SU-DHL-6 (cell line): ENCODE measurements around the gene PARD6G.
A peak's percentile ranks its signal among the peaks of the same experiment; 100 is the strongest.

Source experiments
- H2AFZ ChIP-seq: fragments of 200-600 bp; sonication (generic); 2 replicates; pipeline ENCODE4 v1.6.1; 2014; ENCODE audit warnings: low read depth, mild to moderate bottlenecking, moderate library complexity, mixed read lengths, antibody characterized with exemption, low read length; ENCODE audit not compliant: severe bottlenecking
- H3F3A ChIP-seq: fragments of 200-600 bp; shearing (Covaris generic); 2 replicates; pipeline ENCODE4 v1.6.0; 2016; ENCODE audit warnings: antibody characterized with exemption, mild to moderate bottlenecking; ENCODE audit not compliant: insufficient read depth
- H3K27ac ChIP-seq: fragments of 200-600 bp; sonication (generic); 2 replicates; pipeline ENCODE4 v1.5.1; 2016; ENCODE audit warnings: low read depth, mild to moderate bottlenecking, low read length, moderate library complexity, mixed read lengths
- H3K27me3 ChIP-seq: fragments of 200-600 bp; sonication (generic), shearing (Covaris generic); 2 replicates; pipeline ENCODE4 v1.6.0; 2014; ENCODE audit warnings: mild to moderate bottlenecking, low read length
- H3K36me3 ChIP-seq: fragments of 200-600 bp; sonication (generic); 2 replicates; pipeline ENCODE4 v1.6.1; 2014; ENCODE audit warnings: mild to moderate bottlenecking, low read length, mixed read lengths
- H3K4me2 ChIP-seq: fragments of 300-600, 200-600 bp; shearing (Covaris generic), sonication (generic); 2 replicates; pipeline ENCODE4 v1.6.0; 2014; ENCODE audit warnings: low read length, low read depth, mild to moderate bottlenecking; ENCODE audit not compliant: poor library complexity, severe bottlenecking
- H3K4me3 ChIP-seq: fragments of 200-600 bp; sonication (generic); 2 replicates; pipeline ENCODE4 v1.5.1; 2014; ENCODE audit warnings: antibody characterized with exemption, low read length, mild to moderate bottlenecking, mixed read lengths; ENCODE audit not compliant: insufficient read depth, poor library complexity, severe bottlenecking
- H3K79me2 ChIP-seq: fragments of 200-600 bp; sonication (generic); 2 replicates; pipeline ENCODE4 v1.6.1; 2014; ENCODE audit warnings: mild to moderate bottlenecking, low read length, moderate library complexity; ENCODE audit not compliant: insufficient read depth
- H3K9ac ChIP-seq: fragments of 200-600 bp; sonication (generic); 2 replicates; pipeline ENCODE4 v1.7.0; 2014; ENCODE audit warnings: mild to moderate bottlenecking, low read length
- H3K9me2 ChIP-seq: fragments of 200-600 bp; sonication (generic); replicated peaks from 2 replicates; pipeline ENCODE4 v1.6.1; 2014; ENCODE audit warnings: low read length; ENCODE audit not compliant: insufficient read depth
- H3K9me3 ChIP-seq: fragments of 200-600 bp; sonication (generic); 2 replicates; pipeline ENCODE4 v1.6.1; 2014; ENCODE audit warnings: low read length, mixed read lengths; ENCODE audit not compliant: insufficient read depth
- H4K20me1 ChIP-seq: fragments of 200-600 bp; sonication (generic); 2 replicates; pipeline ENCODE4 v1.6.1; 2014; ENCODE audit warnings: low read depth, mild to moderate bottlenecking, antibody characterized with exemption, low read length, moderate library complexity, mixed read lengths
- CTCF ChIP-seq: fragments of 200-600 bp; sonication (generic); IDR thresholded peaks from one replicate; pipeline ENCODE4 v1.5.1; 2017; ENCODE audit warnings: antibody characterized with exemption, mild to moderate bottlenecking, low read length, moderate library complexity; ENCODE audit not compliant: insufficient read depth, poor library complexity, severe bottlenecking
- EZH2phosphoT487 ChIP-seq: fragments of 200-600 bp; sonication (generic), shearing (Covaris generic); conservative IDR thresholded peaks from 2 replicates; pipeline ENCODE4 v1.6.1; 2018; ENCODE audit warnings: mild to moderate bottlenecking, antibody characterized with exemption, low read length, moderate library complexity, mixed read lengths

The PARD6G gene

GRCh38 chr18:80149667-80150066, 97.6 kb downstream of the PARD6G start:
- no peak overlapping the region for H3K9ac ChIP-seq
- H3K9me3 ChIP-seq = no peaks in the 10 kb centered on the region
- H3K9me2 ChIP-seq = no peaks in the 10 kb centered on the region
- no peak overlapping the region for H3K4me3 ChIP-seq
- no peaks in the 10 kb centered on the region for H3K79me2 ChIP-seq
- no peak overlapping the region for H3K27ac ChIP-seq
- H3K27me3 ChIP-seq = no peaks in the 10 kb centered on the region
- no peak overlapping the region for H3K4me2 ChIP-seq
- H4K20me1 ChIP-seq = no peaks in the 10 kb centered on the region
- TF ChIP-seq EZH2phosphoT487 = no peak
- TF ChIP-seq CTCF = no peak
- H2AFZ ChIP-seq = no peak overlapping the region
- H3F3A ChIP-seq = no peaks in the 10 kb centered on the region
- no peaks in the 10 kb centered on the region for H3K36me3 ChIP-seq

GRCh38 chr18:80148326-80149199, 98.8 kb downstream of the PARD6G start:
- no peak overlapping the region for H3K4me3 ChIP-seq
- H3K36me3 ChIP-seq = no peaks in the 10 kb centered on the region
- H3K9me2 ChIP-seq = no peaks in the 10 kb centered on the region
- H4K20me1 ChIP-seq = no peaks in the 10 kb centered on the region
- no peaks in the 10 kb centered on the region for H3F3A ChIP-seq
- peak overlapping the region; percentile 49 for H3K4me2 ChIP-seq
- no peak for TF ChIP-seq EZH2phosphoT487
- TF ChIP-seq CTCF = no peak
- no peak overlapping the region for H3K27ac ChIP-seq
- H2AFZ ChIP-seq = no peak overlapping the region
- no peak overlapping the region for H3K9ac ChIP-seq
- H3K27me3 ChIP-seq = no peaks in the 10 kb centered on the region
- no peaks in the 10 kb centered on the region for H3K9me3 ChIP-seq
- H3K79me2 ChIP-seq = no peaks in the 10 kb centered on the region

GRCh38 chr18:80147418-80148325, 99.6 kb downstream of the PARD6G start:
- Histone ChIP-seq H4K20me1 (no peaks in the 10 kb centered on the region), H3K9me2 (no peaks in the 10 kb centered on the region), H3F3A (no peaks in the 10 kb centered on the region), H3K79me2 (no peaks in the 10 kb centered on the region), H3K9me3 (no peaks in the 10 kb centered on the region), H3K27ac (no peak overlapping the region), H2AFZ (no peak overlapping the region), H3K4me2 (peak overlapping the region; percentile 49), H3K36me3 (no peaks in the 10 kb centered on the region), H3K27me3 (no peaks in the 10 kb centered on the region), H3K4me3 (peak overlapping the region; percentile 30), H3K9ac (peak overlapping the region; percentile 27)
- TF ChIP-seq CTCF (no peak), EZH2phosphoT487 (no peak)
